K562 (cell line): ENCODE results near the gene SFXN5. TPM values are rescaled to one million over a fixed set of nuclear protein-coding genes. Genes with fewer than 3 reads are reported as not detected.

ENCODE experiments used
- ATAC-seq: fragments of 200-7000 bp; cut with Tn5 transposase; 3 replicates; pipeline ENCODE4 v1.9.1; 2020; ENCODE audit warnings: moderate library complexity
- BruUV-seq: library from RNA; stranded (reverse); fragments of 400-500 nt; replicated peaks from 2 replicates; lab custom pipeline; 2021; lab: Mats Ljungman, UMichigan
- CTCF ChIA-PET: fragments of 300-600 bp; formaldehyde crosslinking; extraction: SDS; loops from one replicate; lab custom pipeline; 2021; ENCODE audit warnings: low intra/inter-chr PET ratio; lab: Yijun Ruan, JAX
- POLR2A ChIA-PET: fragments of 300-600, 350-650 bp; sonication (Branson Sonifier 250); formaldehyde crosslinking; extraction: SDS; loops from one replicate; lab custom pipeline; 2021; ENCODE audit warnings: antibody characterized with exemption, inconsistent platforms; lab: Yijun Ruan, JAX
- DNase-seq, 4 experiments: peaks; one replicate each; pipeline versions ENCODE4 v3.0.0 to v3.0.0-alpha.2; 2011 to 2018; ENCODE audit warnings: low spot score in 3 of 4, mixed read lengths in 3 of 4; ENCODE audit errors: extremely low read depth in 1 of 4
- FAIRE-seq: peaks from 2 replicates; lab custom pipeline; 2011; peaks lifted over from hg19 to GRCh38; lab: Jason Lieb, UNC
- H2AFZ ChIP-seq: 2 replicates; pipeline ENCODE4 v1.6.0; 2011; ENCODE audit warnings: low read depth, low read length, control low read depth, inconsistent platforms
- H3K27ac ChIP-seq: fragments of 200-600 bp; 3 replicates; pipeline ENCODE4 v1.8.0; 2011; ENCODE audit warnings: low read depth, mild to moderate bottlenecking, control low read depth, inconsistent platforms, low read length, moderate library complexity, mixed read lengths; ENCODE audit errors: extremely low read depth
- H3K27me3 ChIP-seq, 2 experiments: fragments of 300-600 bp in 1 of 2; 2 replicates in 1 of 2; 3 replicates in 1 of 2; pipeline versions ENCODE4 v1.6.0 to v1.8.0; 2011; ENCODE audit warnings: inconsistent platforms in 2 of 2, low read length in 2 of 2, mild to moderate bottlenecking in 1 of 2, mixed read lengths in 1 of 2, moderate library complexity in 1 of 2; ENCODE audit not compliant: control insufficient read depth in 2 of 2, insufficient read depth in 2 of 2
- H3K36me3 ChIP-seq: fragments of 300-600 bp; 3 replicates; pipeline ENCODE4 v1.8.0; 2011; ENCODE audit warnings: mild to moderate bottlenecking, low read length, inconsistent platforms; ENCODE audit not compliant: control insufficient read depth, insufficient read depth
- H3K4me1 ChIP-seq, 2 experiments: fragments of 200-600 bp in 1 of 2; replicated peaks in 1 of 2; 2 replicates in 1 of 2; 3 replicates in 1 of 2; pipeline versions ENCODE4 v1.5.1 to v1.8.0; 2011; ENCODE audit warnings: inconsistent platforms in 2 of 2, low read length in 2 of 2, mild to moderate bottlenecking in 1 of 2, mixed read lengths in 1 of 2, moderate library complexity in 1 of 2; ENCODE audit not compliant: control insufficient read depth in 2 of 2, insufficient read depth in 2 of 2
- H3K4me2 ChIP-seq: 2 replicates; pipeline ENCODE4 v1.6.1; 2011; ENCODE audit warnings: low read length, control low read depth, inconsistent platforms, mixed read lengths; ENCODE audit not compliant: insufficient read depth
- H3K4me3 ChIP-seq: fragments of 200-600 bp; sonication (generic), shearing (Covaris generic); 2 replicates; pipeline ENCODE4 v1.5.1; 2016; ENCODE audit warnings: control low read depth, inconsistent platforms
- H3K79me2 ChIP-seq: fragments of 200-600 bp; 3 replicates; pipeline ENCODE4 v1.8.0; 2011; ENCODE audit warnings: low read length, inconsistent platforms; ENCODE audit not compliant: control insufficient read depth, insufficient read depth
- H3K9ac ChIP-seq, 2 experiments: 2 replicates each; pipeline versions ENCODE4 v1.6.0 to v1.6.1; 2011; ENCODE audit warnings: low read depth in 2 of 2, low read length in 2 of 2, control low read depth in 1 of 2, inconsistent platforms in 1 of 2, mild to moderate bottlenecking in 1 of 2, mixed read lengths in 1 of 2; ENCODE audit not compliant: insufficient read depth in 1 of 2
- H3K9me1 ChIP-seq: one replicate; pipeline ENCODE4 v1.6.0; 2011; ENCODE audit warnings: inconsistent platforms, mild to moderate bottlenecking, low read length, moderate library complexity; ENCODE audit not compliant: control insufficient read depth, insufficient read depth
- H3K9me3 ChIP-seq: replicated peaks from 2 replicates; pipeline ENCODE4 v1.5.1; 2011; ENCODE audit warnings: low read depth, low read length, inconsistent platforms; ENCODE audit not compliant: control insufficient read depth, insufficient read depth
- H4K20me1 ChIP-seq: replicated peaks from 2 replicates; pipeline ENCODE4 v1.6.1; 2011; ENCODE audit warnings: low read length, inconsistent platforms, mixed read lengths; ENCODE audit not compliant: control insufficient read depth, insufficient read depth
- BDP1 ChIP-seq: IDR thresholded peaks from 3 replicates; pipeline ENCODE4 v1.6.1; 2011; ENCODE audit not compliant: insufficient read length, insufficient read depth
- ETV5 ChIP-seq: sonication (generic); formaldehyde crosslinking; IDR thresholded peaks from 2 replicates; pipeline ENCODE4 v1.4.0; 2020; ENCODE audit warnings: low read depth, mild to moderate bottlenecking, missing genetic modification reagents
- FOXM1 ChIP-seq, 2 experiments: fragments of 450-650 bp in 1 of 2; sonication (generic) in 1 of 2; formaldehyde crosslinking in 1 of 2; IDR thresholded peaks; 2 replicates each; pipeline versions ENCODE4 v1.6.1 to v1.9.0; 2017 to 2022; ENCODE audit warnings: low read depth in 2 of 2, mild to moderate bottlenecking in 2 of 2, missing genetic modification reagents in 1 of 2, moderate library complexity in 1 of 2
- HLTF ChIP-seq: fragments of 450-650 bp; IDR thresholded peaks from 2 replicates; pipeline ENCODE4 v1.6.1; 2016
- NELFE ChIP-seq: IDR thresholded peaks from 2 replicates; pipeline ENCODE4 v1.6.1; 2011; ENCODE audit warnings: mild to moderate bottlenecking; ENCODE audit not compliant: insufficient read depth, insufficient read length
- SMAD3 ChIP-seq: fragments of 450-650 bp; formaldehyde crosslinking; conservative IDR thresholded peaks from 2 replicates; pipeline ENCODE4 v1.4.0; 2020; ENCODE audit warnings: mild to moderate bottlenecking
- TEAD4 ChIP-seq, 2 experiments: sonication (generic) in 1 of 2; formaldehyde crosslinking in 1 of 2; IDR thresholded peaks; 2 replicates each; pipeline versions ENCODE4 v1.6.1 to v1.8.0; 2012 to 2022; ENCODE audit warnings: borderline replicate concordance in 1 of 2, inconsistent platforms in 1 of 2, low read length in 1 of 2, mild to moderate bottlenecking in 1 of 2, missing genetic modification reagents in 1 of 2
- WHSC1 ChIP-seq: IDR thresholded peaks from one replicate; pipeline ENCODE4 v1.6.1; 2012; ENCODE audit warnings: low read length, control low read depth, inconsistent platforms
- ZNF12 ChIP-seq: sonication (generic); formaldehyde crosslinking; IDR thresholded peaks from 2 replicates; pipeline ENCODE4 v1.4.0; 2020; ENCODE audit warnings: mild to moderate bottlenecking, missing genetic modification reagents
- WGBS: fragments of 100-300 bp; shearing (Covaris generic); methylation state at CpG from one replicate; pipeline ENCODE4 v1.1.6; 2016; ENCODE audit warnings: low coverage, mixed read lengths; ENCODE audit not compliant: insufficient coverage; ENCODE audit errors: missing lambda C conversion rate; 5-methylcytosine and 5-hydroxymethylcytosine counted together
- in situ Hi-C: fragments of 300-500 bp; cut with MboI; formaldehyde crosslinking; loops from 4 replicates; pipeline ENCODE4 v1.15.0; 2018; ENCODE audit warnings: inconsistent platforms, mixed read lengths
- intact Hi-C: fragments of 100-400 bp; cut with micrococcal nuclease; formaldehyde crosslinking; loops from 2 replicates; pipeline ENCODE4 v1.14.2; 2022
- polyA plus RNA-seq, 8 experiments: library from polyadenylated mRNA; depleted of rRNA in 4 of 8; stranded (reverse) in 5 of 8; unstranded in 3 of 8; fragments of >200 nt; fragmentation: Nextera tagmentation in 2 of 8; fragmentation: Illumina TruSeq in 1 of 8; extraction: Ambion mirVana in 2 of 8; extraction: Trizol in 1 of 8; gene quantifications; 2 replicates each; pipeline versions ENCODE4 v1.2.1 to v1.2.3, GENCODE V29; 2011 to 2014; ENCODE audit warnings: inconsistent platforms in 1 of 8, missing spikeins in 1 of 8
- total RNA-seq, 7 experiments: library from RNA; depleted of rRNA in 6 of 7; stranded (reverse); fragments of >200 nt in 6 of 7; fragmentation: Illumina TruSeq in 2 of 7; extraction: Trizol in 2 of 7; gene quantifications; 2 replicates each; pipeline versions ENCODE4 v1.2.1 to v1.2.3, GENCODE V29; 2011 to 2021; ENCODE audit warnings: low replicate concordance in 1 of 7
- TF ChIP-seq, protein P1 (sequence below): fragments of 250-450 bp; sonication (Bioruptor Pico); IDR thresholded peaks from 2 replicates; pipeline ENCODE4 v1.5.0; 2020; ENCODE audit warnings: mild to moderate bottlenecking
- TF ChIP-seq, protein P2 (sequence below): fragments of 150-350 bp; IDR thresholded peaks from 2 replicates; pipeline ENCODE4 v1.6.1; 2014; ENCODE audit warnings: low read depth, mild to moderate bottlenecking, low read length, borderline replicate concordance

SFXN5 gene
- total and polyA plus RNA-seq, 9 of the 15 experiments (the other 6 are each of a cell fraction or from before 2014, with no cell fraction given), result 8.3 to 22.6 (median 16.0) TPM

DNA sequence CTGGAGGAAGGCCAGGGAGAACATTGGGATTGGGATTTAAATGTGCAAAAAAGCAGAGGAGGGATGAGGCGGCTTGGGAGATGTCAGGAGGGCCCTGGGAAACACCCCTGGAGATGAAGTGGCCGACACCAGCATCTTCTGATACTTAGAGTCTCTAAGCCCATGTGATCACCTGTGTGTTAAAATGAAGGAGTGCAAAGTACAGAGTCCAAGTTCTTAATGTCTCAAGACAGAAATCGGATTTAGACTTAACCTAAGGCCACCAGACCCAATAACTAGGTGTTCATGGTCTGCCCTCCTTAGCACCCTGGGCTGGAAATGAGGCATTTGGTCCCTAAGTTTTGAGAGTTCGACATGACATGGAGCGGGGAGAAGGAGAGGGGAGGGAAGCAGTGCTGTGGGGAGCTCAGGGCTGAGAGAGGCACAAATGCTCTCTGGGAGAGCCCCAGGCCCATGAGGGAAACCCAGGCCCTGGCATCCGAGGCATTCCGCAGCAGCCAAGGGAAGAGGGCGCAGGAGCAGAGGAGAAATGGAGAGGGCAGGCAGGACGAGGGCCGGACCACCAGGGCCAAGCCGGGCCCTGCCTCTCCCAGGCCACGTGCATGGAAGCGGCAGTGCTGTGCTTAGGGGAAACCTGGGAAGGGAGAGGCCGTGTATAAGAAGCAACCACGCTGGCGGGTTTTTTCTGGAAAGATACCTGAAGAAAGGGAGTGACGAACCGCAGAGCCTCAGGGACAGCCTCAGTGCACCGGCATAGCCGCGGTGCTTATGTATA is 63.3 kb downstream of the SFXN5 start:
- H2AFZ ChIP-seq, result no peak overlapping the region
- POLR2A ChIA-PET, result no interaction called here
- intact Hi-C loops (no loop called here), in situ Hi-C loops (no loop called here)
- BruUV-seq, result no TSS peak
- no peaks in the 10 kb centered on the region for H3K9me3 ChIP-seq
- no peak for DNase-seq
- H3K36me3 ChIP-seq, result peaks cover 5% of the 10 kb centered on the region; the same call in 2 of the 3 replicates
- CTCF ChIA-PET, result no interaction called here
- no peak for FAIRE-seq
- peaks cover 0 to 12% of the 10 kb centered on the region in 2 experiments; a peak in 3 of 5 replicates for H3K4me1 ChIP-seq
- ATAC-seq, result no peak
- no peaks in the 10 kb centered on the region for H3K79me2 ChIP-seq
- no peak overlapping the region for H3K4me2 ChIP-seq
- TF ChIP-seq FOXM1 (IDR thresholded peaks at IDR 0.05; ENCODE audit: low read depth), result no peak
- no peak for TF ChIP-seq FOXM1 (CRISPR knock-in tag; IDR thresholded peaks at IDR 0.05; ENCODE audit: low read depth)
- TF ChIP-seq ETV5 (CRISPR knock-in tag), result no peak
- TF ChIP-seq, protein P1, sequence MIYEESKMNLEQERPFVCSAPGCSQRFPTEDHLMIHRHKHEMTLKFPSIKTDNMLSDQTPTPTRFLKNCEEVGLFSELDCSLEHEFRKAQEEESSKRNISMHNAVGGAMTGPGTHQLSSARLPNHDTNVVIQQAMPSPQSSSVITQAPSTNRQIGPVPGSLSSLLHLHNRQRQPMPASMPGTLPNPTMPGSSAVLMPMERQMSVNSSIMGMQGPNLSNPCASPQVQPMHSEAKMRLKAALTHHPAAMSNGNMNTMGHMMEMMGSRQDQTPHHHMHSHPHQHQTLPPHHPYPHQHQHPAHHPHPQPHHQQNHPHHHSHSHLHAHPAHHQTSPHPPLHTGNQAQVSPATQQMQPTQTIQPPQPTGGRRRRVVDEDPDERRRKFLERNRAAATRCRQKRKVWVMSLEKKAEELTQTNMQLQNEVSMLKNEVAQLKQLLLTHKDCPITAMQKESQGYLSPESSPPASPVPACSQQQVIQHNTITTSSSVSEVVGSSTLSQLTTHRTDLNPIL (CRISPR knock-in tag), result no peak
- TF ChIP-seq NELFE, result no peak
- TF ChIP-seq ZNF12 (CRISPR knock-in tag), result no peak
- TF ChIP-seq WHSC1, result no peak
- TF ChIP-seq BDP1, result no peak
- no peak for TF ChIP-seq HLTF
- TF ChIP-seq, protein P2, sequence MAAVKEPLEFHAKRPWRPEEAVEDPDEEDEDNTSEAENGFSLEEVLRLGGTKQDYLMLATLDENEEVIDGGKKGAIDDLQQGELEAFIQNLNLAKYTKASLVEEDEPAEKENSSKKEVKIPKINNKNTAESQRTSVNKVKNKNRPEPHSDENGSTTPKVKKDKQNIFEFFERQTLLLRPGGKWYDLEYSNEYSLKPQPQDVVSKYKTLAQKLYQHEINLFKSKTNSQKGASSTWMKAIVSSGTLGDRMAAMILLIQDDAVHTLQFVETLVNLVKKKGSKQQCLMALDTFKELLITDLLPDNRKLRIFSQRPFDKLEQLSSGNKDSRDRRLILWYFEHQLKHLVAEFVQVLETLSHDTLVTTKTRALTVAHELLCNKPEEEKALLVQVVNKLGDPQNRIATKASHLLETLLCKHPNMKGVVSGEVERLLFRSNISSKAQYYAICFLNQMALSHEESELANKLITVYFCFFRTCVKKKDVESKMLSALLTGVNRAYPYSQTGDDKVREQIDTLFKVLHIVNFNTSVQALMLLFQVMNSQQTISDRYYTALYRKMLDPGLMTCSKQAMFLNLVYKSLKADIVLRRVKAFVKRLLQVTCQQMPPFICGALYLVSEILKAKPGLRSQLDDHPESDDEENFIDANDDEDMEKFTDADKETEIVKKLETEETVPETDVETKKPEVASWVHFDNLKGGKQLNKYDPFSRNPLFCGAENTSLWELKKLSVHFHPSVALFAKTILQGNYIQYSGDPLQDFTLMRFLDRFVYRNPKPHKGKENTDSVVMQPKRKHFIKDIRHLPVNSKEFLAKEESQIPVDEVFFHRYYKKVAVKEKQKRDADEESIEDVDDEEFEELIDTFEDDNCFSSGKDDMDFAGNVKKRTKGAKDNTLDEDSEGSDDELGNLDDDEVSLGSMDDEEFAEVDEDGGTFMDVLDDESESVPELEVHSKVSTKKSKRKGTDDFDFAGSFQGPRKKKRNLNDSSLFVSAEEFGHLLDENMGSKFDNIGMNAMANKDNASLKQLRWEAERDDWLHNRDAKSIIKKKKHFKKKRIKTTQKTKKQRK, result no peak
- TF ChIP-seq TEAD4 (IDR thresholded peaks at IDR 0.05; ENCODE audit: low read length), result no peak
- TF ChIP-seq TEAD4 (CRISPR knock-in tag; IDR thresholded peaks at IDR 0.05; ENCODE audit: borderline replicate concordance), result no peak
- TF ChIP-seq SMAD3 (CRISPR knock-in tag), result no peak
- H3K27ac ChIP-seq, result no peak overlapping the region
- no peaks in the 10 kb centered on the region for H3K27me3 ChIP-seq
- H4K20me1 ChIP-seq, result 0 out of 2 replicates have a peak, but pooled peaks cover 5% of the 10 kb centered on the region
- WGBS, result 85% methylated on average over 16 of the region's 21 CpGs
- no peaks in the 10 kb centered on the region for H3K9me1 ChIP-seq
- H3K9ac ChIP-seq, result no peak overlapping the region
- H3K4me3 ChIP-seq, result no peak overlapping the region
